Measurements from ENCODE around the gene GIPC1.

- TF ChIP-seq, protein P1, sequence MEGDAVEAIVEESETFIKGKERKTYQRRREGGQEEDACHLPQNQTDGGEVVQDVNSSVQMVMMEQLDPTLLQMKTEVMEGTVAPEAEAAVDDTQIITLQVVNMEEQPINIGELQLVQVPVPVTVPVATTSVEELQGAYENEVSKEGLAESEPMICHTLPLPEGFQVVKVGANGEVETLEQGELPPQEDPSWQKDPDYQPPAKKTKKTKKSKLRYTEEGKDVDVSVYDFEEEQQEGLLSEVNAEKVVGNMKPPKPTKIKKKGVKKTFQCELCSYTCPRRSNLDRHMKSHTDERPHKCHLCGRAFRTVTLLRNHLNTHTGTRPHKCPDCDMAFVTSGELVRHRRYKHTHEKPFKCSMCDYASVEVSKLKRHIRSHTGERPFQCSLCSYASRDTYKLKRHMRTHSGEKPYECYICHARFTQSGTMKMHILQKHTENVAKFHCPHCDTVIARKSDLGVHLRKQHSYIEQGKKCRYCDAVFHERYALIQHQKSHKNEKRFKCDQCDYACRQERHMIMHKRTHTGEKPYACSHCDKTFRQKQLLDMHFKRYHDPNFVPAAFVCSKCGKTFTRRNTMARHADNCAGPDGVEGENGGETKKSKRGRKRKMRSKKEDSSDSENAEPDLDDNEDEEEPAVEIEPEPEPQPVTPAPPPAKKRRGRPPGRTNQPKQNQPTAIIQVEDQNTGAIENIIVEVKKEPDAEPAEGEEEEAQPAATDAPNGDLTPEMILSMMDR (IDR thresholded peaks at IDR 0.05): no peak
- no peak for TF ChIP-seq POLR2A (IDR thresholded peaks at IDR 0.05)
Measured at GRCh38 chr19:14514215-14514863, 18.4 kb upstream of the GIPC1 start.

Measured in lower leg skin (tissue), 3 donors.